NCI-H460 (cell line): ENCODE data around the gene SASS6. TPM values are rescaled to one million over a fixed set of nuclear protein-coding genes. Genes with fewer than 3 reads are reported as not detected.

Source experiments
- DNase-seq: peaks from one replicate; pipeline ENCODE4 v3.0.0-alpha.2; 2016; ENCODE audit warnings: low read depth; ENCODE audit errors: extremely low read depth
- total RNA-seq: library from RNA; depleted of rRNA; stranded (reverse); fragments of >200 nt; shearing (Covaris generic); gene quantifications from 2 replicates; pipeline ENCODE4 v1.2.3, GENCODE V29; 2014

Gene SASS6
- total RNA-seq, 1 experiment from 2014 or later, result 7.7 TPM

GRCh38 chr1:100109554-100110066 lies 23.1 kb downstream of the SASS6 start:
- no peak for DNase-seq

- no peak for DNase-seq
Measured at GRCh38 chr1:100107696-100108095, 25.0 kb downstream of the SASS6 start.

GRCh38 chr1:100101564-100101963 lies 31.2 kb downstream of the SASS6 start:
- DNase-seq, result no peak

- no peak for DNase-seq
Measured at GRCh38 chr1:100100202-100100601, 32.5 kb downstream of the SASS6 start.

- DNase-seq, result no peak
Measured at GRCh38 chr1:100090471-100090870, 42.3 kb downstream of the SASS6 start.

- DNase-seq, result no peak
Measured at GRCh38 chr1:100089082-100089481, 43.6 kb downstream of the SASS6 start.

- no peak for DNase-seq
Measured at GRCh38 chr1:100087396-100087795, 45.3 kb downstream of the SASS6 start.

- no peak for DNase-seq
Measured at GRCh38 chr1:100080331-100080730, 52.4 kb downstream of the SASS6 start.

- no peak for DNase-seq
Measured at GRCh38 chr1:100077531-100077930, 55.2 kb downstream of the SASS6 start.

GRCh38 chr1:100076744-100077143 lies 56.0 kb downstream of the SASS6 start:
- no peak for DNase-seq

- no peak for DNase-seq
Measured at GRCh38 chr1:100076319-100076718, 56.4 kb downstream of the SASS6 start.

GRCh38 chr1:100075773-100076172 lies 57.0 kb downstream of the SASS6 start:
- DNase-seq, result no peak

GRCh38 chr1:100074604-100075395 lies 57.9 kb downstream of the SASS6 start:
- no peak for DNase-seq

- no peak for DNase-seq
Measured at GRCh38 chr1:100073531-100073930, 59.2 kb downstream of the SASS6 start.

GRCh38 chr1:100070201-100070939 lies 62.4 kb downstream of the SASS6 start:
- no peak for DNase-seq

- no peak for DNase-seq
Measured at GRCh38 chr1:100065969-100066227, 66.8 kb downstream of the SASS6 start.

GRCh38 chr1:100065183-100065968 lies 67.4 kb downstream of the SASS6 start:
- no peak for DNase-seq

- no peak for DNase-seq
Measured at GRCh38 chr1:100061681-100062080, 71.0 kb downstream of the SASS6 start.

- no peak for DNase-seq
Measured at GRCh38 chr1:100053727-100054126, 79.0 kb downstream of the SASS6 start.

- no peak for DNase-seq
Measured at GRCh38 chr1:100053119-100053518, 79.6 kb downstream of the SASS6 start.

- DNase-seq, result no peak
Measured at GRCh38 chr1:100051893-100052292, 80.8 kb downstream of the SASS6 start.
